GM12878 (cell line): ENCODE measurements around the gene CD72. TPM values are rescaled to one million over a fixed set of nuclear protein-coding genes. Genes with fewer than 3 reads are reported as not detected.
A peak's percentile ranks its signal among the peaks of the same experiment; 100 is the strongest.

Source experiments
- ATAC-seq: fragments of 200-7000 bp; cut with Tn5 transposase; 3 replicates; pipeline ENCODE4 v1.9.1; 2020; ENCODE audit warnings: mild to moderate bottlenecking, moderate library complexity
- BruUV-seq: library from RNA; stranded (reverse); fragments of 400-500 nt; replicated peaks from 2 replicates; lab custom pipeline; 2021; lab: Mats Ljungman, UMichigan
- CTCF ChIA-PET: fragments of 300-600 bp; sonication (Branson Sonifier 250); formaldehyde crosslinking; extraction: SDS; loops from one replicate; lab custom pipeline; 2021; ENCODE audit warnings: inconsistent platforms; lab: Yijun Ruan, JAX
- POLR2A ChIA-PET: fragments of 350-600 bp; formaldehyde crosslinking; extraction: SDS; loops from one replicate; lab custom pipeline; 2021; ENCODE audit warnings: inconsistent platforms; lab: Charles Lee
- RAD21 ChIA-PET: fragments of 300-600 bp; sonication (Branson Sonifier 250); formaldehyde crosslinking; loops from one replicate; lab custom pipeline; 2023; ENCODE audit warnings: antibody characterized with exemption; ENCODE audit not compliant: unreplicated experiment; lab: Charles Lee
- SMC1A ChIA-PET: fragments of 300-600 bp; sonication (Branson Sonifier 250); formaldehyde crosslinking; loops from one replicate; lab custom pipeline; 2023; ENCODE audit not compliant: unreplicated experiment, uncharacterized antibody; lab: Charles Lee
- DNase-seq: peaks from one replicate; pipeline ENCODE4 v3.0.0-alpha.2; 2011; ENCODE audit warnings: low read depth, low spot score
- FAIRE-seq: peaks from 3 replicates; lab custom pipeline; 2011; peaks lifted over from hg19 to GRCh38; lab: Jason Lieb, UNC
- H2AFZ ChIP-seq: 2 replicates; pipeline ENCODE4 v1.6.0; 2011; ENCODE audit warnings: low read depth, low read length, control low read depth; ENCODE audit not compliant: control insufficient read depth
- H3K27ac ChIP-seq: 2 replicates; pipeline ENCODE4 v1.5.1; 2011; ENCODE audit warnings: control low read depth; ENCODE audit not compliant: control insufficient read depth, insufficient read depth
- H3K27me3 ChIP-seq, 2 experiments: replicated peaks in 1 of 2; 2 replicates each; pipeline versions ENCODE4 v1.6.0 to v1.6.1; 2011; ENCODE audit warnings: low read length in 1 of 2; ENCODE audit not compliant: control insufficient read depth in 2 of 2, insufficient read depth in 2 of 2
- H3K36me3 ChIP-seq, 2 experiments: 2 replicates each; pipeline ENCODE4 v1.5.1; 2011; ENCODE audit warnings: low read length in 1 of 2; ENCODE audit not compliant: control insufficient read depth in 2 of 2, insufficient read depth in 2 of 2
- H3K4me1 ChIP-seq: 2 replicates; pipeline ENCODE4 v1.6.1; 2011; ENCODE audit warnings: mild to moderate bottlenecking, low read length, moderate library complexity, mixed read lengths; ENCODE audit not compliant: control insufficient read depth, insufficient read depth
- H3K4me2 ChIP-seq: 2 replicates; pipeline ENCODE4 v1.6.0; 2011; ENCODE audit warnings: control low read depth; ENCODE audit not compliant: control insufficient read depth, insufficient read depth
- H3K4me3 ChIP-seq: fragments of 200-600 bp; sonication (generic); 2 replicates; pipeline ENCODE4 v1.5.1; 2016
- H3K79me2 ChIP-seq: 2 replicates; pipeline ENCODE4 v1.6.0; 2011; ENCODE audit warnings: low read length; ENCODE audit not compliant: control insufficient read depth, insufficient read depth
- H3K9ac ChIP-seq: 2 replicates; pipeline ENCODE4 v1.8.0; 2011; ENCODE audit warnings: low read length, control low read depth, mixed read lengths; ENCODE audit not compliant: control insufficient read depth, insufficient read depth
- H3K9me3 ChIP-seq: replicated peaks from 3 replicates; pipeline ENCODE4 v1.5.1; 2011; ENCODE audit warnings: mild to moderate bottlenecking, low read length; ENCODE audit not compliant: control insufficient read depth, insufficient read depth
- H4K20me1 ChIP-seq: 2 replicates; pipeline ENCODE4 v1.6.0; 2011; ENCODE audit not compliant: control insufficient read depth, insufficient read depth
- CTCF ChIP-seq, 3 experiments: IDR thresholded peaks in 2 of 3; conservative IDR thresholded peaks in 1 of 3; 2 replicates each; pipeline ENCODE4 v1.5.1; 2011; ENCODE audit warnings: low read depth in 3 of 3, low read length in 3 of 3, mild to moderate bottlenecking in 3 of 3, control low read depth in 2 of 3, moderate library complexity in 2 of 3, inconsistent platforms in 1 of 3, mixed read lengths in 1 of 3; ENCODE audit not compliant: control insufficient read depth in 2 of 3, insufficient read depth in 1 of 3; ENCODE audit errors: extremely low read depth in 1 of 3
- IRF3 ChIP-seq: fragments of 450-650 bp; IDR thresholded peaks from 2 replicates; pipeline ENCODE4 v1.6.1; 2014; ENCODE audit warnings: mild to moderate bottlenecking
- IRF4 ChIP-seq: IDR thresholded peaks from 2 replicates; pipeline ENCODE4 v1.6.1; 2011; ENCODE audit warnings: low read depth, low read length
- RAD21 ChIP-seq: IDR thresholded peaks from 2 replicates; pipeline ENCODE4 v1.6.1; 2011; ENCODE audit warnings: mild to moderate bottlenecking, low read depth, low read length, moderate library complexity; ENCODE audit not compliant: insufficient read depth
- SPI1 ChIP-seq: IDR thresholded peaks from 2 replicates; pipeline ENCODE4 v1.6.1; 2011; ENCODE audit warnings: low read depth, mild to moderate bottlenecking, low read length, moderate library complexity, borderline replicate concordance; ENCODE audit not compliant: insufficient read depth
- SREBF1 ChIP-seq: IDR thresholded peaks from 2 replicates; pipeline ENCODE4 v1.6.1; 2012; ENCODE audit warnings: mild to moderate bottlenecking, low read length
- WGBS: methylation state at CpG from one replicate; pipeline ENCODE4 v1.1.6; 2016; ENCODE audit warnings: low lambda C conversion rate; ENCODE audit not compliant: insufficient replicate concordance, insufficient coverage; ENCODE audit errors: missing lambda C conversion rate; 5-methylcytosine and 5-hydroxymethylcytosine counted together
- in situ Hi-C: fragments of 300-500 bp; cut with MboI; formaldehyde crosslinking; loops from 9 replicates; pipeline ENCODE4 v1.14.3; 2018; ENCODE audit warnings: mixed read lengths
- intact Hi-C: fragments of 100-400 bp; cut with micrococcal nuclease; formaldehyde crosslinking; loops from one replicate; pipeline ENCODE4 v1.14.2; 2022; ENCODE audit not compliant: unreplicated experiment
- polyA plus RNA-seq, 11 experiments: library from polyadenylated mRNA; depleted of rRNA in 4 of 11; unstranded in 6 of 11; stranded (reverse) in 5 of 11; fragments of >200 nt; fragmentation: Nextera tagmentation in 4 of 11; fragmentation: Illumina TruSeq in 1 of 11; extraction: Ambion mirVana in 4 of 11; extraction: Trizol in 1 of 11; gene quantifications; 1 replicate in 1 of 11; 2 replicates in 10 of 11; pipeline versions ENCODE4 v1.2.1 to v1.2.3, GENCODE V29; 2011 to 2016; ENCODE audit warnings: inconsistent platforms in 2 of 11, missing spikeins in 2 of 11, low read depth in 1 of 11
- total RNA-seq, 4 experiments: library from RNA; depleted of rRNA in 3 of 4; stranded (reverse); fragments of >200 nt in 3 of 4; fragmentation: Illumina TruSeq in 1 of 4; extraction: Trizol in 1 of 4; gene quantifications; 2 replicates each; pipeline versions ENCODE4 v1.2.1 to v1.2.3, GENCODE V29; 2013 to 2021
- TF ChIP-seq, protein P1 (sequence below): IDR thresholded peaks from 2 replicates; pipeline ENCODE4 v1.6.1; 2012; ENCODE audit warnings: improper control_type of control experiment, low read depth, low read length; ENCODE audit not compliant: insufficient replicate concordance

The CD72 gene
- total and polyA plus RNA-seq, 10 of the 15 experiments (the other 5 are each of a cell fraction or from before 2014, with no cell fraction given), result 2.1 to 14.2 (median 4.4) TPM

DNA sequence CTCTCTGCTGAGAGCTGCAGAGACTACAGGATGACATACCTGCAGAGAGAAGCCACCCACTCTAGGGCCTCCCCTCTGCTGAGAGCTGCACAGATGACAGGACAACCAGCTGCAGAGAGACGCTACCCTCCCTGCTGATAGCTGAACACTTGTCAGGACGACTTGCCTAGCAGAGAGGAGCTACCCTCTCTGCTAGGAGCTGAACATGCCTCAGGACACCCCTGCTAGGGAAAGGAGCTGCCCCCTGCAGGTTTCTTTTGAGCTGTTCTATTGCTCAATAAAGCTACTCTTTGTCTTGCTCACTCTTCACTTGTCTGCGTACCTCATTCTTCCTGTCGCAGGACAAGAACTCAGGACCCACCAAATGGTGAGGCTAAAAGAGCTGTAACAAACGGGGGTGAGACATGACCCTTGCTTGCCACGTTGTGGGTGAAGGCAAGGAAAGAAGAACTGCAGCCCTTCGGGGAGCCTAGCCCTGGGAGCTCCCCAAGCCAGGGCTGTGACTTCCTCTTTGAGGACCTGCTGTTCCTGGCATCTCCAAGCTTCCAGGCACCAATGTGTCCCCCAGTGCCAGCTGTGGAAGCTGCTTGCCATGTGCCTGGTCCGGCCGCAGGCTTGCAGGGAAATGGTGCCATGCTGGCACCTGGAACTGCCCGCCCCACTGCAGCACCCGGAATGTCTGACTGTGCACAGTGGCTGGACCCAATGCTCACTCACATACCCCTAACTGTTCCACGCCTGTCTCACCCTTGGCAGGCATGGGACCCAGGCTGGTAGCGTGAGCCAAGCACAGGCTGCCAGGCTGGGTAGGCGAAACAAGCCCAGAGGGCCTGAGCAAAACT lies 18.2 kb downstream of the CD72 start:
- BruUV-seq, result no TSS peak
- no peak for ATAC-seq
- FAIRE-seq, result no peak
- CTCF ChIA-PET, result interaction anchor here (0.6 to 2.5 kb wide), 15 partner anchors 11 to 483 kb away, joined by 3 to 9 read pairs (median 3); no protein-coding TSS in a partner anchor
- Histone ChIP-seq H3K36me3 (no peaks in the 10 kb centered on the region), H3K4me2 (no peak overlapping the region), H3K9me3 (no peaks in the 10 kb centered on the region; the same call in 1 of the 3 replicates), H3K79me2 (no peaks in the 10 kb centered on the region; the same call in 1 of the 2 replicates), H3K27me3 (no peaks in the 10 kb centered on the region), H3K4me1 (peaks cover 12% of the 10 kb centered on the region), H3K27ac (no peak overlapping the region), H3K9ac (no peak overlapping the region), H4K20me1 (no peaks in the 10 kb centered on the region), H3K4me3 (no peak overlapping the region), H2AFZ (no peak overlapping the region)
- DNase-seq, result no peak
- RAD21 ChIA-PET, result interaction anchor here (0.7 to 1.8 kb wide), 6 partner anchors 46 to 700 kb away, joined by 3 to 8 read pairs (median 4); no protein-coding TSS in a partner anchor
- intact Hi-C loops (loop anchor here (10.0 kb wide), 2 partner anchors 215 to 485 kb away; partner anchors contain the start of genes ATOSB, HINT2 and SPAG8), in situ Hi-C loops (loop anchor here (5.0 kb wide), 1 partner anchor 483 kb away; the partner anchor contains the start of gene ATOSB)
- POLR2A ChIA-PET, result no interaction called here
- SMC1A ChIA-PET, result interaction anchor here (1.0 to 1.7 kb wide), 3 partner anchors 31 to 212 kb away, joined by 3 to 4 read pairs (median 4); partner anchors contain the start of gene SPAG8
- WGBS, result 63% methylated on average over 14 of the region's 14 CpGs
- TF ChIP-seq SREBF1 (no peak), IRF3 (no peak), IRF4 (no peak), SPI1 (no peak), RAD21 (0 out of 2 replicates have a peak, but pooled peaks have one; percentile 13), CTCF (IDR thresholded peaks at IDR 0.05 in 2 of 3, conservative IDR thresholded peaks at IDR 0.05 in 1 of 3; ENCODE audit: control insufficient read depth in 2 of 3, extremely low read depth in 1 of 3, insufficient read depth in 1 of 3, low read depth in 3 of 3, low read length in 3 of 3) (peak in 2 of 3 experiments; percentile 12 to 14; a peak in 1 of 6 replicates)
- TF ChIP-seq, protein P1, sequence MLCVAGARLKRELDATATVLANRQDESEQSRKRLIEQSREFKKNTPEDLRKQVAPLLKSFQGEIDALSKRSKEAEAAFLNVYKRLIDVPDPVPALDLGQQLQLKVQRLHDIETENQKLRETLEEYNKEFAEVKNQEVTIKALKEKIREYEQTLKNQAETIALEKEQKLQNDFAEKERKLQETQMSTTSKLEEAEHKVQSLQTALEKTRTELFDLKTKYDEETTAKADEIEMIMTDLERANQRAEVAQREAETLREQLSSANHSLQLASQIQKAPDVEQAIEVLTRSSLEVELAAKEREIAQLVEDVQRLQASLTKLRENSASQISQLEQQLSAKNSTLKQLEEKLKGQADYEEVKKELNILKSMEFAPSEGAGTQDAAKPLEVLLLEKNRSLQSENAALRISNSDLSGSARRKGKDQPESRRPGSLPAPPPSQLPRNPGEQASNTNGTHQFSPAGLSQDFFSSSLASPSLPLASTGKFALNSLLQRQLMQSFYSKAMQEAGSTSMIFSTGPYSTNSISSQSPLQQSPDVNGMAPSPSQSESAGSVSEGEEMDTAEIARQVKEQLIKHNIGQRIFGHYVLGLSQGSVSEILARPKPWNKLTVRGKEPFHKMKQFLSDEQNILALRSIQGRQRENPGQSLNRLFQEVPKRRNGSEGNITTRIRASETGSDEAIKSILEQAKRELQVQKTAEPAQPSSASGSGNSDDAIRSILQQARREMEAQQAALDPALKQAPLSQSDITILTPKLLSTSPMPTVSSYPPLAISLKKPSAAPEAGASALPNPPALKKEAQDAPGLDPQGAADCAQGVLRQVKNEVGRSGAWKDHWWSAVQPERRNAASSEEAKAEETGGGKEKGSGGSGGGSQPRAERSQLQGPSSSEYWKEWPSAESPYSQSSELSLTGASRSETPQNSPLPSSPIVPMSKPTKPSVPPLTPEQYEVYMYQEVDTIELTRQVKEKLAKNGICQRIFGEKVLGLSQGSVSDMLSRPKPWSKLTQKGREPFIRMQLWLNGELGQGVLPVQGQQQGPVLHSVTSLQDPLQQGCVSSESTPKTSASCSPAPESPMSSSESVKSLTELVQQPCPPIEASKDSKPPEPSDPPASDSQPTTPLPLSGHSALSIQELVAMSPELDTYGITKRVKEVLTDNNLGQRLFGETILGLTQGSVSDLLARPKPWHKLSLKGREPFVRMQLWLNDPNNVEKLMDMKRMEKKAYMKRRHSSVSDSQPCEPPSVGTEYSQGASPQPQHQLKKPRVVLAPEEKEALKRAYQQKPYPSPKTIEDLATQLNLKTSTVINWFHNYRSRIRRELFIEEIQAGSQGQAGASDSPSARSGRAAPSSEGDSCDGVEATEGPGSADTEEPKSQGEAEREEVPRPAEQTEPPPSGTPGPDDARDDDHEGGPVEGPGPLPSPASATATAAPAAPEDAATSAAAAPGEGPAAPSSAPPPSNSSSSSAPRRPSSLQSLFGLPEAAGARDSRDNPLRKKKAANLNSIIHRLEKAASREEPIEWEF, result no peak
